Hematopoietic multipotent progenitor cell (in vitro differentiated cells): ENCODE results near the gene STK32B. TPM values are rescaled to one million over a fixed set of nuclear protein-coding genes. Genes with fewer than 3 reads are reported as not detected.

Experiments used
- small RNA-seq: library from RNA; depleted of rRNA; stranded (forward); fragments of <200 nt; gene quantifications from one replicate; pipeline ENCODE3, GENCODE V24; 2012
- total RNA-seq: library from RNA; depleted of rRNA; stranded (reverse); fragments of >200 nt; gene quantifications from one replicate; pipeline ENCODE4 v1.2.3, GENCODE V29; 2012

The STK32B gene
- total RNA-seq, 1 donor, result 14.8 TPM

Small RNA genes lying within 50 kb of the gene (small RNA-seq; reads per million reads assigned to genes)
- not detected for gene RF00019

Other genes with a start within 250 kb of the STK32B start
- under 0.01 TPM for gene MSX1, start 191.8 kb upstream of the STK32B start, total RNA-seq
- 98.3 TPM for gene CYTL1, start 32.0 kb upstream of the STK32B start, total RNA-seq